ENCODE measurements around the gene APOL4.
"Not testable (repeated sequence)": the region's sequence is repeated elsewhere in the genome, so short reads cannot be mapped to it uniquely, and the experiment has no call there.

DNA sequence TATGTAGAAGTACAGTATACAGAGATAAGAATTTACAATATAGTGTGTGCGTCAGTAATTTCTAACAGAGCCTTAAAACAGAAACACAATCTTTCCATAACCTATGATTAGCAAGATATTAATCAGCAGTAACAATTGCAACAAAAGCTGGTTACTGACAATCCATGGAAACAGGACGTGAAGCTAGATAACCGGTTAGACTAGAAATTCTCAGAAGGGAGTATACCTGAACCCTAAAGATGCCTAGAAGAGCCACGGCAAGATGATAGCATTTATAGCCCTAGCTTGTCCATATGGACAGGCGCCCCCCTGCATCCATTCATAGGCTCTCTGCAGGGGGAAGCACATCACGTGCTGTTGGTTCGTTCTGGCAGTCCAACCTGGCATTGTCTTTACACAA lies 1.8 kb upstream of the APOL4 start:
- TF ChIP-seq, protein P1, sequence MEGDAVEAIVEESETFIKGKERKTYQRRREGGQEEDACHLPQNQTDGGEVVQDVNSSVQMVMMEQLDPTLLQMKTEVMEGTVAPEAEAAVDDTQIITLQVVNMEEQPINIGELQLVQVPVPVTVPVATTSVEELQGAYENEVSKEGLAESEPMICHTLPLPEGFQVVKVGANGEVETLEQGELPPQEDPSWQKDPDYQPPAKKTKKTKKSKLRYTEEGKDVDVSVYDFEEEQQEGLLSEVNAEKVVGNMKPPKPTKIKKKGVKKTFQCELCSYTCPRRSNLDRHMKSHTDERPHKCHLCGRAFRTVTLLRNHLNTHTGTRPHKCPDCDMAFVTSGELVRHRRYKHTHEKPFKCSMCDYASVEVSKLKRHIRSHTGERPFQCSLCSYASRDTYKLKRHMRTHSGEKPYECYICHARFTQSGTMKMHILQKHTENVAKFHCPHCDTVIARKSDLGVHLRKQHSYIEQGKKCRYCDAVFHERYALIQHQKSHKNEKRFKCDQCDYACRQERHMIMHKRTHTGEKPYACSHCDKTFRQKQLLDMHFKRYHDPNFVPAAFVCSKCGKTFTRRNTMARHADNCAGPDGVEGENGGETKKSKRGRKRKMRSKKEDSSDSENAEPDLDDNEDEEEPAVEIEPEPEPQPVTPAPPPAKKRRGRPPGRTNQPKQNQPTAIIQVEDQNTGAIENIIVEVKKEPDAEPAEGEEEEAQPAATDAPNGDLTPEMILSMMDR (IDR thresholded peaks at IDR 0.05) = not testable (repeated sequence)
- TF ChIP-seq EZH2, EZH2phosphoT487 (IDR thresholded peaks at IDR 0.05): not testable (repeated sequence)

Measured in neural progenitor cell (in vitro differentiated cells).